Lung (tissue), 12 donors: ENCODE measurements around the gene PLA2G6. TPM values are rescaled to one million over a fixed set of nuclear protein-coding genes. Genes with fewer than 3 reads are reported as not detected.

Experiments
- ATAC-seq: fragments of 200-7000 bp; cut with Tn5 transposase; one replicate; pipeline ENCODE4 v1.9.1; 2020; ENCODE audit warnings: moderate number of reproducible peaks; ENCODE audit not compliant: insufficient read depth, low FRiP score
- DNase-seq, 3 donors: peaks; one replicate each; pipeline ENCODE4 v3.0.0-alpha.2; 2013 to 2017
- H3K27ac ChIP-seq, 2 donors: one replicate each; pipeline ENCODE4 v1.5.1; 2013; ENCODE audit warnings: mild to moderate bottlenecking in 2 of 2, moderate library complexity in 2 of 2, control low read depth in 1 of 2, inconsistent platforms in 1 of 2, low read depth in 1 of 2, low read length in 1 of 2
- H3K27me3 ChIP-seq, 3 donors: one replicate each; pipeline ENCODE4 v1.5.1; 2013; ENCODE audit warnings: low read length in 2 of 3; ENCODE audit not compliant: control insufficient read depth in 3 of 3, insufficient read depth in 3 of 3
- H3K36me3 ChIP-seq, 4 donors: one replicate each; pipeline ENCODE4 v1.5.1; 2013; ENCODE audit warnings: low read length in 4 of 4, mild to moderate bottlenecking in 1 of 4, moderate library complexity in 1 of 4; ENCODE audit not compliant: control insufficient read depth in 4 of 4, insufficient read depth in 4 of 4
- H3K4me1 ChIP-seq, 5 donors: one replicate each; pipeline ENCODE4 v1.5.1; 2013; ENCODE audit warnings: low read length in 5 of 5, mild to moderate bottlenecking in 2 of 5, moderate library complexity in 1 of 5; ENCODE audit not compliant: control insufficient read depth in 5 of 5, insufficient read depth in 5 of 5
- H3K4me3 ChIP-seq: one replicate; pipeline ENCODE4 v1.5.1; 2013; ENCODE audit warnings: mild to moderate bottlenecking, control low read depth, moderate library complexity
- H3K9ac ChIP-seq, 2 donors: one replicate each; pipeline ENCODE4 v1.5.1; 2013; ENCODE audit warnings: low read length in 2 of 2, control low read depth in 1 of 2; ENCODE audit not compliant: insufficient read depth in 1 of 2
- H3K9me3 ChIP-seq, 4 donors: one replicate each; pipeline ENCODE4 v1.5.1; 2013; ENCODE audit warnings: low read length in 3 of 4, mild to moderate bottlenecking in 1 of 4, moderate library complexity in 1 of 4; ENCODE audit not compliant: control insufficient read depth in 4 of 4, insufficient read depth in 3 of 4
- CTCF ChIP-seq: IDR thresholded peaks from 2 replicates; pipeline ENCODE4 v1.5.1; 2012; ENCODE audit warnings: mild to moderate bottlenecking; ENCODE audit errors: control extremely low read depth, extremely low read depth
- WGBS, 2 donors: extraction: QIAGEN DNeasy Blood & Tissue Kit; methylation state at CpG; one replicate each; pipeline ENCODE4 v1.1.7; 2013; 5-methylcytosine and 5-hydroxymethylcytosine counted together
- polyA plus RNA-seq, 2 donors: library from polyadenylated mRNA; stranded (reverse); fragments of 200-250 nt; gene quantifications; one replicate each; pipeline ENCODE4 v1.2.1, GENCODE V29; 2013
- total RNA-seq, 2 donors: library from RNA; depleted of rRNA in 1 of 2; stranded (reverse); fragments of >200 nt in 1 of 2; gene quantifications; one replicate each; pipeline ENCODE4 v1.2.1, GENCODE V29; 2014 to 2021
- donor health status: control.
- donor health status: control.
- donor health status: Bipolar disorder and iron deficiency.
- donor health status: healthy.
- donor health status: DM: yes; HTN: yes; CAD: no.

The PLA2G6 gene
- total and polyA plus RNA-seq, 4 donors, result 11.9 to 73.5 (median 37.3) TPM

GRCh38 chr22:38081941-38082828 lies 99.4 kb downstream of the PLA2G6 start:
- ATAC-seq (no peak), DNase-seq (no peak)
- no peak for TF ChIP-seq CTCF
- H3K9me3 ChIP-seq, result peaks cover 0 to 4% (median 0%) of the 10 kb centered on the region in 4 donors
- 10 to 18% methylated on average over 51 to 52 of the region's 52 CpGs for WGBS, 2 donors
- H3K27ac ChIP-seq, result no peak overlapping the region
- H3K4me1 ChIP-seq, result peaks cover 0 to 13% (median 0%) of the 10 kb centered on the region in 5 donors
- H3K4me3 ChIP-seq, result no peak overlapping the region
- H3K9ac ChIP-seq, result no peak overlapping the region
- no peaks in the 10 kb centered on the region for H3K36me3 ChIP-seq
- peaks cover 0 to 18% (median 16%) of the 10 kb centered on the region in 3 donors for H3K27me3 ChIP-seq

GRCh38 chr22:38081636-38081940 lies 100.0 kb downstream of the PLA2G6 start:
- ATAC-seq (no peak), DNase-seq (no peak)
- WGBS, 2 donors, result 6 to 7% methylated on average over 17 of the region's 17 CpGs
- H3K27ac ChIP-seq, result no peak overlapping the region
- peaks cover 0 to 4% (median 0%) of the 10 kb centered on the region in 4 donors for H3K9me3 ChIP-seq
- peaks cover 0 to 13% (median 0%) of the 10 kb centered on the region in 5 donors for H3K4me1 ChIP-seq
- no peak for TF ChIP-seq CTCF
- H3K27me3 ChIP-seq, result peaks cover 0 to 18% (median 16%) of the 10 kb centered on the region in 3 donors
- H3K36me3 ChIP-seq, result no peaks in the 10 kb centered on the region
- no peak overlapping the region for H3K9ac ChIP-seq
- no peak overlapping the region for H3K4me3 ChIP-seq

- Histone ChIP-seq H3K4me1 (peaks cover 0 to 13% (median 0%) of the 10 kb centered on the region in 5 donors), H3K36me3 (no peaks in the 10 kb centered on the region), H3K27ac (no peak overlapping the region), H3K27me3 (peaks cover 0 to 18% (median 16%) of the 10 kb centered on the region in 3 donors), H3K9ac (no peak overlapping the region), H3K9me3 (peaks cover 0 to 4% (median 0%) of the 10 kb centered on the region in 4 donors), H3K4me3 (peak overlapping the region; percentile 15)
- ATAC-seq, result peak; percentile 39
- 5 to 6% methylated on average over 78 to 110 of the region's 110 CpGs for WGBS, 2 donors
- DNase-seq, result peak; percentile 42 to 64 (median 55)
- TF ChIP-seq CTCF, result no peak
Observed at GRCh38 chr22:38080850-38081635, 100.6 kb downstream of the PLA2G6 start.
